ENCODE measurements around the gene CCR5.
A peak's percentile ranks its signal among the peaks of the same experiment; 100 is the strongest.

The CCR5 gene

DNA sequence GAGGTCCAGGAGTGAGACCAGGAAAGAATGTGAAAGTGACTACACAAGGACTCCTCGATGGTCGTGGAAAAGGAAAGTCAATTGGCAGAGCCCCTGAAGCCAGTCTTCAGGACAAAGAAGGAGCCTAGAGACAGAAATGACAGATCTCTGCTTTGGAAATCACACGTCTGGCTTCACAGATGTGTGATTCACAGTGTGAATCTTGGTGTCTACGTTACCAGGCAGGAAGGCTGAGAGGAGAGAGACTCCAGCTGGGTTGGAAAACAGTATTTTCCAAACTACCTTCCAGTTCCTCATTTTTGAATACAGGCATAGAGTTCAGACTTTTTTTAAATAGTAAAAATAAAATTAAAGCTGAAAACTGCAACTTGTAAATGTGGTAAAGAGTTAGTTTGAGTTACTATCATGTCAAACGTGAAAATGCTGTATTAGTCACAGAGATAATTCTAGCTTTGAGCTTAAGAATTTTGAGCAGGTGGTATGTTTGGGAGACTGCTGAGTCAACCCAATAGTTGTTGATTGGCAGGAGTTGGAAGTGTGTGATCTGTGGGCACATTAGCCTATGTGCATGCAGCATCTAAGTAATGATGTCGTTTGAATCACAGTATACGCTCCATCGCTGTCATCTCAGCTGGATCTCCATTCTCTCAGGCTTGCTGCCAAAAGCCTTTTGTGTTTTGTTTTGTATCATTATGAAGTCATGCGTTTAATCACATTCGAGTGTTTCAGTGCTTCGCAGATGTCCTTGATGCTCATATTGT, 10.8 kb upstream of the CCR5 start:
- no peak for DNase-seq

DNA sequence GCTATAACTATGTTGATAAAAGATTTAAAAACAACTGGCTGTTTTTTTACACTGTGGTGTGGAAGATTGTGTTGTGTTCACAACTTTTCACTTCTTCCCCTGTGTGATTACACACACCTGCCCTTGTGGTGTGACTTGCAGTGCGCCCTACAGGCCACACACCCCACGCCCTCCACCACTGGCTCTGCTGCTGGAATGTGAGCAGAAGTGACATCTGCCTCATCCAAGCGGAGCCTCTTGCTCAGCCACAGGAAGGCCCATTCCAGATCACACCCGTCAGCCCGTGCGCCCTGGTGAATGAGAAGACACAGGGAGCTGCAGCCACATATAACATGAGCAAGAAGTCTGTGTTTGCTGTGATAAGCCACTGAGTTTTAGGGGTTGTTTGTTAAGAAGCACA, 9.8 kb upstream of the CCR5 start:
- DNase-seq: no peak

DNA sequence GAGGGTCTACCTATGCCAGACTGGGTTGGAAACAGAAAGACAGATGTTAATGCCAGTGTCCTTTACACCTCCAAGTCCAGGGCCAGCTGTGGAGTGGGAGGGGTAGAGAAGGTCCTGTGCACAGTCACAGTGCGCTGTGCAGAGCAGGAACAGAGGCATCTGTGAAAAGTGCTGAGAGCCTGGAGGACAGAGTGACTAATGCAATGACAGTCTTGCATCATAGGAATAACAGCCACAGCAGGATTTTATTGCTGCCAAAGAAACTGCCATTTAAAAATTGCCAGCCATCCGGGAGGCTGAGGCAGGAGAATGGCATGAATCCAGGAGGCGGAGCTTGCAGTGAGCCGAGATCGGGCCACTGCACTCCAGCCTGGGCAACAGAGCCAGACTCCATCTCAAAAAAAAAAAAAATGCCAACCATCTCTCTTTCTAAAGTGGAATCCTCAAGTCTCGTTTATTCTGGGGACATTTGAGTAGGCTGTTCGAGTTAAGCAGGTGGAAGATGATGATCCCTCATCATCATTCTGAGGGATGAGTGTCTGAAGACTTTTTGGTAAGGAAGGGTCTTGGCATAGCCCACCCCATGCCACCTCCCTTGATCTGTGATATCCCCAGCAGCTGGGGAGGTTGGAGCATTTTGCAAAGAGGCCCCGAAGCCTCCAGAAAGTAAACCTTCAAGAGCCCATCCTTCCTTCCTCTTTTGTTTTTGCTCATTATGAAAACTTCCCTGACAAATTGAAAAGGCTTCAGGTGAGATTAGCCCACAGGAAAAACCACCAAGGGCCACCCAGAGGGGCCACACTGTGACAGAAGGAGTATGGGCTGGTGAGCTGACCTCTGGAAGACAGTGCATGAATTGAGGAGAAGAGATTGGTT, 9.1 kb upstream of the CCR5 start:
- DNase-seq: peak; percentile 48

GRCh38 chr3:46365041-46365440, 5.7 kb upstream of the CCR5 start:
- no peak for DNase-seq

GRCh38 chr3:46365737-46366524, 4.8 kb upstream of the CCR5 start:
- DNase-seq: no peak

DNA sequence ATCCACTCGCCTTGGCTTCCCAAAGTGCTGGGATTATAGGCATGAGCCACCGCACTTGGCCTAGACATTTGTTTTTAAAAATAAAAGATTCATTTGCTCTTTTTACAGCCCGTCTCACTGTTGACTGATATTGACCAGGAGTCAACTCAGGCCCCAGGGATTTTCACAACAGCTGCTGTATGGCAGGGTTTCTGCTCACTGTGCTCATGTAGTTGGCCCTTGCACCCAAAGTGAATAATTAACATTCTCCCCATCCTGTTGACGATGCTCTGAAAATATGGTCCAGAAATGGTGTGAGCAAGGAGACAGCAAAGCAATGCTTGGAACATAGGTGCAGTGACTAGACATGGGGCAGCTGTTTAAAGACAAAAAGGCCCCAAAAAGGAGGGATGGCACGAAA, 2.9 kb upstream of the CCR5 start:
- DNase-seq: no peak

GRCh38 chr3:46368569-46368968, 2.2 kb upstream of the CCR5 start:
- DNase-seq: peak; percentile 82

DNA sequence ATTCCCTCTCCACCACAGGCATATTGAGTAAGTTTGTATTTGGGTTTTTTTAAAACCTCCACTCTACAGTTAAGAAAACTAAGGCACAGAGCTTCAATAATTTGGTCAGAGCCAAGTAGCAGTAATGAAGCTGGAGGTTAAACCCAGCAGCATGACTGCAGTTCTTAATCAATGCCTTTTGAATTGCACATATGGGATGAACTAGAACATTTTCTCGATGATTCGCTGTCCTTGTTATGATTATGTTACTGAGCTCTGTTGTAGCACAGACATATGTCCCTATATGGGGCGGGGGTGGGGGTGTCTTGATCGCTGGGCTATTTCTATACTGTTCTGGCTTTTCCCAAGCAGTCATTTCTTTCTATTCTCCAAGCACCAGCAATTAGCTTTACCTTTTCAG, 1.6 kb upstream of the CCR5 start:
- no peak for DNase-seq

DNA sequence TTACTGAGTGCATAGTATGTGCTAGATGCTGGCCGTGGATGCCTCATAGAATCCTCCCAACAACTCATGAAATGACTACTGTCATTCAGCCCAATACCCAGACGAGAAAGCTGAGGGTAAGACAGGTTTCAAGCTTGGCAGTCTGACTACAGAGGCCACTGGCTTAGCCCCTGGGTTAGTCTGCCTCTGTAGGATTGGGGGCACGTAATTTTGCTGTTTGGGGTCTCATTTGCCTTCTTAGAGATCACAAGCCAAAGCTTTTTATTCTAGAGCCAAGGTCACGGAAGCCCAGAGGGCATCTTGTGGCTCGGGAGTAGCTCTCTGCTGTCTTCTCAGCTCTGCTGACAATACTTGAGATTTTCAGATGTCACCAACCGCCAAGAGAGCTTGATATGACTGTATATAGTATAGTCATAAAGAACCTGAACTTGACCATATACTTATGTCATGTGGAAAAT, 1.0 kb upstream of the CCR5 start:
- no peak for DNase-seq

- no peak for DNase-seq
Observed at GRCh38 chr3:46371519-46372340, 984 bp downstream of the CCR5 start.

- no peak for DNase-seq
Observed at GRCh38 chr3:46372492-46373359, 2.0 kb downstream of the CCR5 start.

GRCh38 chr3:46374755-46375154, 4.0 kb downstream of the CCR5 start:
- no peak for DNase-seq

- no peak for DNase-seq
Observed at GRCh38 chr3:46375218-46375617, 4.5 kb downstream of the CCR5 start.

DNA sequence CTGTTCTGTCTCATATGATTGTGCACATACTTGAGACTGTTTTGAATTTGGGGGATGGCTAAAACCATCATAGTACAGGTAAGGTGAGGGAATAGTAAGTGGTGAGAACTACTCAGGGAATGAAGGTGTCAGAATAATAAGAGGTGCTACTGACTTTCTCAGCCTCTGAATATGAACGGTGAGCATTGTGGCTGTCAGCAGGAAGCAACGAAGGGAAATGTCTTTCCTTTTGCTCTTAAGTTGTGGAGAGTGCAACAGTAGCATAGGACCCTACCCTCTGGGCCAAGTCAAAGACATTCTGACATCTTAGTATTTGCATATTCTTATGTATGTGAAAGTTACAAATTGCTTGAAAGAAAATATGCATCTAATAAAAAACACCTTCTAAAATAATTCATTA, 5.1 kb downstream of the CCR5 start:
- DNase-seq: no peak

DNA sequence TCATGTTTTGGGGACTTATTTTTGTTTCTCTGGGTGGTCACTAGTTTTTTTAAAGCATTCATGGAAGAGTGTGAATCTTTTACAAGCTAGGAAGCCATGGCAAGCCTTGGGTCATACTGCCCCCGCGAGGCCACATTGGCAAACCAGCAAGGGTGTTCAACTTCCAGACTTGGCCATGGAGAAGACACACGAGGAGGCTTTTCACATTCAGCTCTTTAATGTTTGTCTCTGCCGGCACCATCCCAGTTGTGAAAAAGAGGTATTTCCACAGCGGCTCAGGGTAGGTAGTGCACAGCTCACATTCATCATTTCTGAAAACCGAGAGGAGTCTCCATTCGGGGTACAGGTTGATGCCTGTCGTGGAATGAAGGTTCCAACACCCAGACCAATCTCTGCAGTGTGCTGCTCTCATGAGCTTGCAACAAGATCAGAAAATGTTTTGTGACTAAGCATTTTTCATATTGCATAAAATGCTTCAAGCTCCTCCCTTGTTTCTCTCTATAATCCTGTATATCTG, 7.7 kb downstream of the CCR5 start:
- peak; percentile 54 for DNase-seq

DNA sequence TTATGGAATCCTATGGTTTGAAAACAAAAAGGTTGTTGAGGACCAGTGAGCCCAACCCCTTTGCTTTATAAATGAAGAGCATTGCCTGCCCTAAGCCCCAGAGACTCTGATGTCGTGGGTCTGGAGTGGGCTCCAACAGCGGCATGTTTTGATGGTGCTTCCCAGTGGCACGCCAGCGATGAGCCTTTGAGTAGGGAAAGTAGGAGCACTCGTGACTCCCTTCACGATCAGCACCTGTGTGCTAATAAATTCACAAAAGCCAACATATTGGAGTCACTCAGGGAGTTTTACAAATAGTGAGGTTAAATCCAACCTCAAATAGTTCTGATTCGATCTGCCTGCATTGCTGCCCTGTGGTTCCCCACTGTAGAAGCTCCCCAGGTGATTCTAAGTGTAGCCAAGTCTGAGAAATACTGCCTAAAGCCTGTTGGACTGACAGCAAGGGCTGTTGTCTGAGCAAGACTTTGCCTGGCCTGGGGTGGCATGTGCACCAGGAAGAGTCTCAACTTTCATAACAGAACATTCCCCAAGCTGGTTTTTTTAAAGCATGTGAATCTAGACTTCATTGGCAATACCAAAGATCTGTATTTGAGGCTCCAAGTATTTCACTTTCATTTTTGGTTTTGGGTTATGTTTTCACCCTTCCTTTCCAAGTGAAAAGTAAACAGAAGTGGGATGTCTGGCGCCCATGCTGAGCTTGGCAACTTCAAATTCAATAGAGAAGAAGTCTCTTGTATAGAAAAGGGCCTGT, 9.9 kb downstream of the CCR5 start:
- DNase-seq: no peak

DNA sequence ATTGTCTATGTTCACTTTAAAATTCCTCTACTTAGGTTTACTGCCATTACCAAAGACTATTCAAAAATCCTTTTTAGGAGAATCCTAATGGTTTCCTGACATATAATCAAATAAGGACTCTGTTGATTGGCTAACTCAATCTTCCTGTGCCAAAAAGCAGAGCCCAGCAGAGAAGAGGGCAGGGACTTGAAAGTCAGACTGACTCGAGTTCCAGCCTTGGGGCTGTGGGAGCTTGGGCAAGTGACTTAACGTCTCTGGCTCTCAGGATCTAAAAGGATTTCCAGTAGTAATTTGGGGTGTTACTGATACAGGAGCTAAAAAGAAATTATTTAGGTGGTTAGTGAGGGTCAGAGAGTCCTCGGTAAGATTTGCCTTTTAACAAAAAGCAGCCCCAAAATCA, 10.9 kb downstream of the CCR5 start:
- no peak for DNase-seq

GRCh38 chr3:46383211-46383950, 12.6 kb downstream of the CCR5 start:
- no peak for DNase-seq

GRCh38 chr3:46383951-46384330, 13.2 kb downstream of the CCR5 start:
- no peak for DNase-seq

DNA sequence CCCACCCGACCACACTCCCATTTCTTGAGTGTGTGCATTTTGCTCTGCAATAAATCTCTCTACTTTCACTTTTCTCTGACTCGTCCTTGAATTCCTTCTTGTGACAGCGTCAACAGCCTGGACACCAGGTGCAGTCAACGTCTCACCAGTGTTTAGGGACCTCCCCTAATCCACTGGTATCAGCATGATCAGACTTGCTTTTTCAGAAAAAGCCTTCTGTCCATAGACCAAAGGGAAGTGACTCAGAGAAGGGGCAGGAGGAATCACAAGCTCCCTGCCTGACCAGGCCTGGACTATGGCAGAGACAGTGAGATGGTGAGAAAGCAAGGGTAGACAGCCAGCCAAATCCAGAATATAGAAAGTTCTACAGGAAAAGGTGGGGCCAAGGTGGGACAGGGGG, 15.5 kb downstream of the CCR5 start:
- no peak for DNase-seq

Measured in CD4-positive, alpha-beta T cell treated with Interferon gamma for 1 hour (primary cell).